ENCODE data around the gene PPP1R12C. TPM values are rescaled to one million over a fixed set of nuclear protein-coding genes. Genes with fewer than 3 reads are reported as not detected.

The PPP1R12C gene
- total and polyA plus RNA-seq, 10 of the 15 experiments (the other 5 are each of a cell fraction or from before 2014, with no cell fraction given) = 1.4 to 84.7 (median 20.5) TPM

DNA sequence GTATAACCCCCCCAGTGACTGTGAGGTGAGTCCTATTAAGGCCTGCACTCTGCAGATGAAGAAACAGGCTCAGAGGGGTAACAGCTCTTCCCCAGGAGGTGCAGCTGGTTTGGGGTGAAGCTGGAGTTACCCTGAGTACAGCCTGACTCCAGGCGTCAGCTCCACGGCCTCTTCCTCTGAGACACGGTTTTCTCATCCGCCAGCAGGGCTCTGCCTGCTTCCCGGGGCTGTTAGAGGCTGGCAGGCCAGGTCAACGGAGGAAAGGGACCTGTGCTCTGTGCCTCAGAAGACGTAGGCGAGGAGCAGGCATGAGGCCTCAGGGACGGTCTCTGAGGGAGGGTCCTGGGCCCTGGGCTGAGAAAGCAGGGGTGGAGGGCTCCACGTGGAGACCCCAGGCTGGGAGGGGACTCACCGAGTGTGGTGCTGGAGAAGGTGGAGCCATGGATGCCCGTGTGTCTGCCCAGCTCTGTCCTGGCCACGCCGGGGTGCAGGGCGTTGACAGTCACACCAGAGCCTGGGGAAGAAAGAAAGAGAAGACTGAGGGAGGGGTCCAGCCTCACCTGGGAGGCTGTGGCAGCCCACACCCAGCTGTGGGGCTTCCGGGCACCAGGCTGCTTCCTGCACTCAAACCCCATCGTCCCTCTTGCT lies 70.3 kb downstream of the PPP1R12C start:
- no TSS peak for BruUV-seq (replicated peaks)
- no peak overlapping the region for H3K4me3 ChIP-seq
- no peak overlapping the region for H3K27ac ChIP-seq (ENCODE audit: control insufficient read depth, insufficient read depth)
- CTCF ChIA-PET = no interaction called here
- ATAC-seq = no peak
- no peaks in the 10 kb centered on the region for H4K20me1 ChIP-seq (ENCODE audit: control insufficient read depth, insufficient read depth)
- intact Hi-C loops (cut with micrococcal nuclease; ENCODE audit: unreplicated experiment) = no loop called here
- H3K4me1 ChIP-seq (ENCODE audit: control insufficient read depth, insufficient read depth, low read length) = no peaks in the 10 kb centered on the region
- DNase-seq (ENCODE audit: low read depth, low spot score) = no peak
- RAD21 ChIA-PET (ENCODE audit: unreplicated experiment) = no interaction called here
- SMC1A ChIA-PET (ENCODE audit: uncharacterized antibody, unreplicated experiment) = no interaction called here
- H3K4me2 ChIP-seq (ENCODE audit: control insufficient read depth, insufficient read depth) = no peak overlapping the region
- no peaks in the 10 kb centered on the region for H3K79me2 ChIP-seq (ENCODE audit: control insufficient read depth, insufficient read depth, low read length)
- POLR2A ChIA-PET = no interaction called here
- 87% methylated on average over 16 of the region's 17 CpGs for WGBS (ENCODE audit: insufficient coverage, insufficient replicate concordance, low lambda C conversion rate, missing lambda C conversion rate)
- H2AFZ ChIP-seq (ENCODE audit: control insufficient read depth, low read depth, low read length) = no peak overlapping the region
- H3K9ac ChIP-seq (ENCODE audit: control insufficient read depth, insufficient read depth, low read length) = no peak overlapping the region
- in situ Hi-C loops (cut with MboI) = no loop called here
- no peaks in the 10 kb centered on the region for H3K9me3 ChIP-seq (replicated peaks; ENCODE audit: control insufficient read depth, insufficient read depth, low read length)
- TF ChIP-seq HSF1 (IDR thresholded peaks at IDR 0.05; ENCODE audit: low read depth, low read length) = no peak
- TF ChIP-seq TBL1XR1 (IDR thresholded peaks at IDR 0.05; ENCODE audit: low read depth, low read length) = no peak
- TF ChIP-seq RELA (IDR thresholded peaks at IDR 0.05; ENCODE audit: borderline replicate concordance, partially characterized antibody) = no peak
- no peak for TF ChIP-seq POLR2AphosphoS5 (IDR thresholded peaks at IDR 0.05; ENCODE audit: low read length)
- no peak for TF ChIP-seq ZNF384 (IDR thresholded peaks at IDR 0.05; ENCODE audit: borderline replicate concordance, low read depth, low read length)
- TF ChIP-seq ZNF622 (IDR thresholded peaks at IDR 0.05) = no peak
- no peak for TF ChIP-seq CHD1 (IDR thresholded peaks at IDR 0.05; ENCODE audit: low read depth, low read length)
- TF ChIP-seq CREB1 (IDR thresholded peaks at IDR 0.05; ENCODE audit: low read depth) = no peak
- no peak for TF ChIP-seq SIN3A (IDR thresholded peaks at IDR 0.05; ENCODE audit: low read depth, low read length)
- TF ChIP-seq MTA3 (IDR thresholded peaks at IDR 0.05; ENCODE audit: borderline replicate concordance, low read length) = no peak
- no peak for TF ChIP-seq ZSCAN29 (IDR thresholded peaks at IDR 0.05)
- H3K36me3 ChIP-seq (ENCODE audit: control insufficient read depth in 2 of 2, insufficient read depth in 2 of 2, low read length in 1 of 2) = peaks cover 16 to 28% of the 10 kb centered on the region in 2 experiments
- no peaks in the 10 kb centered on the region for H3K27me3 ChIP-seq (replicated peaks in 1 of 2; ENCODE audit: control insufficient read depth in 2 of 2, insufficient read depth in 2 of 2, low read length in 1 of 2)
- FAIRE-seq = no peak
